Left kidney (tissue), 2 donors: ENCODE measurements around the gene RAPGEF4. TPM values are rescaled to one million over a fixed set of nuclear protein-coding genes. Genes with fewer than 3 reads are reported as not detected.
"Not testable (repeated sequence)": the region's sequence is repeated elsewhere in the genome, so short reads cannot be mapped to it uniquely, and the experiment has no call there.

Source experiments
- DNase-seq: peaks from one replicate; pipeline ENCODE4 v3.0.0-alpha.2; 2013
- polyA plus RNA-seq: library from polyadenylated mRNA; unstranded; fragments of 120-200 nt; gene quantifications from one replicate; pipeline ENCODE4 v1.2.1, GENCODE V29; 2013; ENCODE audit not compliant: insufficient read length

The RAPGEF4 gene
- polyA plus RNA-seq, 1 donor, result 13.4 TPM

GRCh38 chr2:172774302-172774701 is 38.7 kb downstream of the RAPGEF4 start:
- no peak for DNase-seq

GRCh38 chr2:172775319-172775718 is 39.7 kb downstream of the RAPGEF4 start:
- DNase-seq, result no peak

DNA sequence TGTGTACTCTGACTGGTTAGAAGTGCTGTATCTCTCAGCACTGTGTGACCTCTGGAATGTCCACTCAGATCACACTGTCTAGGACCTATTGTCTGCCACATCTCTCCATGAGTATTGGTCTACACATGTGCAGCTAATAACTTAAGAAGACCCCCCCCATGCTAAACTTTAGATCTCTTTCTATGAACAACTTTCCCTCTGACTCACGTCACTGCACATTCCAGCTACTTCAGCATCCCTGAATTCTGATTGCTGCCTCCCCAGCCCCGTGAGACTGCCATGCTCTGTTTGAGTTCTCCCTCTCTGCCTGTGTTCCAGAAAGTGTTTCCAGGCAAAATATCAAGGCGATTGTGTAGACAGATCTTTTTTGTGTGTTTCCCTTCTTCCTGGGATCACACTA is 41.8 kb downstream of the RAPGEF4 start:
- no peak for DNase-seq

GRCh38 chr2:172782506-172783164 is 47.0 kb downstream of the RAPGEF4 start:
- no peak for DNase-seq

DNA sequence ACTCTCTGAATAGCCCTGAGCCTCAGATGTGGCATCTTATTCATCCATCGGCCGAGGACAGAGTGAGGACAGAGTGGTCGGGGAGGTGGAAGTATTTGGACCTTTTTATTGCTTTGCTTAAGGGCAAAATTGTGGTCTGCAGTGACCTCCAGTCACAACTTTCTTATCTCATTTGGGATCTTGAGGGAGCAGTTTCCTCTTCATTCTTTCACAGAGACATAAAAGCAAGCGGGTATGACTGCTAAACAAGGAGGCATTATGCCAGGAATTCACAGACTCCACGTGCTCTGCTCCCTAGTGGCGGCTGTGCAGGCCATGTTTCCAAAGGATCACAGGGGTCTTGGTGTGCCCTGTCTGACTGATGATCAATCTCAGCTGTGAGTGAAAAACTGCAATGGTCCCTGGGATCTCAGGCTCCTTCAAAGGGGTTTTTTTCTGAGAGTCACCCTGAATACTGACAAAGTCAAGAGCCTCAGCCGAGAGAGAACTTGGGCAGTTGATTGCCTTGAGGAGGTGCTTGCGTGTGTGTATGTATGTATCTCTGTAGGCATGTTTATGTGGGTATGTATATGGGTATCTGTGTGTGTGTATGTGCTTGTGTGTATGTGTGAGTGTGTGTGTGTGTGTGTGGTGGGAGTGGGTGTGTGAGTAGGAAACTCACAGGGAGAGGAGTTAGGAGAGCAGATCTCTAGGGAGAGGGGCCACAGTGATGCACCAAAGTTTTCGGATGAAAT is 47.7 kb downstream of the RAPGEF4 start:
- peak; percentile 24 for DNase-seq

DNA sequence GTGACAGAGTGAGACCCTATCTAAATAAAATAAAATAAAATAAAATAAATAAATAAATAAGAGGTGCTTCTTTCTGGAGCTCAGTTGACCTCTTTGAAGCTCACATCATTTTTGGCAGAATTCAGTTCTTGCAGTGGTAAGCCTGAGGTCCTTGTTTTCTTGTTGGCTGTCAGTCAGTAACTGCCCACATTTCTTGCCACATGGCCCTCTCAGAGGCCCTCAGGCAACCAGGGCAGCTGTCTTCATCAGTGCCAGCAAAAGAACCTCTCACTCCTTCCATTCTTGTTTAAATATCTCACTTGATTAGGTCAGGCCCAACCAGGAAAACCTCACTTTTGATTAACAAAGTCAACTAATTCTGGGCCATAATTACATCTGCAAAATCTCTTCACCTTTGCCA is 53.2 kb downstream of the RAPGEF4 start:
- no peak for DNase-seq

- DNase-seq, result no peak
Measured at GRCh38 chr2:172790404-172790803, 54.8 kb downstream of the RAPGEF4 start.

GRCh38 chr2:172791953-172792352 is 56.3 kb downstream of the RAPGEF4 start:
- no peak for DNase-seq

GRCh38 chr2:172792711-172793110 is 57.1 kb downstream of the RAPGEF4 start:
- DNase-seq, result no peak

GRCh38 chr2:172803308-172803707 is 67.7 kb downstream of the RAPGEF4 start:
- not testable (repeated sequence) for DNase-seq

DNA sequence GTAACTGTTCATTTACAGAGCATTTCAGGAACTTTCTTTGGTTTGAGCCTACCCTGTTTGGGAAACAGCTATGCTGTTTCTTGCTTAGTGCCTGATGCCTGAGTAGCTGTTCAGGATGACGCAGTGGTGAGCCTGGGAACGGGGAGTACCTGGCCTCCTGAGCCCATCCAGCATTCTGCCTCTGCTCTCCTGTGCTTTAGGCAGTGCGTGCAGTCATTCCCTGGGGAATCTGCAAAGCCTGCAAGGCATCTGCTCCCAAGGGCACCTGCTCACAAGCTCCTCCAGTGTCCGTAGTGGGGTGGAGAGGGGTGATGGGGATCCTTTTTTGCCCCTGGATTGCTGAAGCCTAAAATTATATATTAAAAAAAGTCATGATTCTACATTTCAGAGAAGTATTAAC is 68.8 kb downstream of the RAPGEF4 start:
- no peak for DNase-seq

- peak; percentile 57 for DNase-seq
Measured at GRCh38 chr2:172806493-172806892, 70.8 kb downstream of the RAPGEF4 start.

- peak; percentile 14 for DNase-seq
Measured at GRCh38 chr2:172806996-172807395, 71.4 kb downstream of the RAPGEF4 start.

- no peak for DNase-seq
Measured at GRCh38 chr2:172808156-172808555, 72.5 kb downstream of the RAPGEF4 start.

- DNase-seq, result no peak
Measured at GRCh38 chr2:172811027-172811426, 75.4 kb downstream of the RAPGEF4 start.

- DNase-seq, result no peak
Measured at GRCh38 chr2:172812158-172812744, 76.6 kb downstream of the RAPGEF4 start.

DNA sequence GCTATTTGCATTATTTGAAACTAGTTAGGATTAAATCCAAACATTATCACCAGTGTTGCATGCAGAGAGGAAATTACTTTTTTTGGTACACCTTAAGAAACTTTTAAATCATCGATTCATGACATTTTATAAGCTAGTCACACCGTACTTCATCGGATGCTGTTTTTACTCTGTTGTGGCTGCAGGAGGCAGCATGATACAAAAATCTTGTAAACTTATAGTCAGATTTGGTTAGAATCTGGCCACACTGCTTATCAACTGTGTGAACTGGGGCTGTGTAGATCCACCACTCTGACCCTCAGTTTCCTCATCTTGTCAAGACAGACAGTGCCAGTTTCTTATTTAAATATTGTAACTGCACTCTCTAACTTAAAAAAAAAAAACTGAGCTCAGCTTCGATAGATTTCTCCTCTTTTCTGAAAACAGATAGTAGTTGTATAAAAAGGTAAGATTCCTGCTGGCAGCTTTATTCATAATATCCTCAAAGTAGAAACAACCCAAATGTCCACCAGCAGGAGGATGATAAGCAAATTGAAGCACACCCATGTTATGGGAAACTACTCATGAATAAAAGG is 77.8 kb downstream of the RAPGEF4 start:
- DNase-seq, result peak; percentile 21

GRCh38 chr2:172817411-172817810 is 81.8 kb downstream of the RAPGEF4 start:
- no peak for DNase-seq

DNA sequence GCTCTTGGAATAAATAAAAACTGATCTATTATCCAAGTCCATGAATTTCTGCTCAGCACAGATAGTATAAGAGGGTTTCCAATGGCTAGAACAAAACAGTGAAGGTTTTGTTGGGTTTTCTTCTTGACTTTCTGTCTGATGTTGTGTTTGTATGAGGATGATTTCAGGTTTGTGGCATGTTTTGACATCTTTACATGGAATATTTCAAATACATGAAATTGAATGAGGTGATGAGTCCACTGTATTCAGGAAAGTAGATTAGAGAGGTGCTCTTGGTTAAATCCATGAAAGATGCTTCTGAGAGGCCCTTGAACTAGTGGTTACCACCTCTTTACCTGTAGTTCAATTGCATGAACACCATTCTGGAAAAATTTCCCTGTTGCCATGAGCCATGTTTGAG is 84.3 kb downstream of the RAPGEF4 start:
- DNase-seq, result no peak

GRCh38 chr2:172821370-172822338 is 86.0 kb downstream of the RAPGEF4 start:
- DNase-seq, result no peak

DNA sequence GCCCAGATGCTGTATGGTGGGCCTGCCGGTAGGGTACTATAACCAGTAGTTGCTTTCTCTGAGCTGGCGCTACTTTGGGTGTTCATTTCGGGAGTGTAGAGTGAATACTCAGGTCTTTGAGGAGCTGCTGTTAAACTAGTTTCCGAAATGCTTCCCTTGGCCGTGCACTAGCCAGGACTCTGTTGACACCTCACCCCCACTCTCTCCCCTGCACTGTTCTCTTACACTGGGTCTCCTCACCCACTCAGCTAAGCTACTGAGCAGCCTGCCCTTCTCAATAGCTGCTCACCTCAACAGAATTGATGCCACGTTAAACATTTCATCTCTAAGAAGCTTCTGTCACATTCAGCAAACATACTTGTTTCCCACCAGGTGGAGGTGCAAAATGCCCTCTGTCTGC is 86.9 kb downstream of the RAPGEF4 start:
- DNase-seq, result no peak
